Adrenal gland (tissue), 5 donors: ENCODE measurements around the gene SLC19A3.
A peak's percentile ranks its signal among the peaks of the same experiment; 100 is the strongest.

Experiments
- CTCF ChIP-seq, 6 experiments: fragments of 450-650 bp in 4 of 6; fragments of 200-600 bp in 2 of 6; sonication (generic) in 1 of 6; IDR thresholded peaks; 1 replicate in 5 of 6; 2 replicates in 1 of 6; pipeline versions ENCODE4 v1.5.1 to v1.8.0; 2016 to 2021; ENCODE audit warnings: antibody characterized with exemption in 6 of 6, mild to moderate bottlenecking in 2 of 6, moderate library complexity in 1 of 6
- POLR2A ChIP-seq, 2 donors: fragments of 450-650 bp; IDR thresholded peaks; one replicate each; pipeline ENCODE4 v1.6.1; 2017; ENCODE audit warnings: antibody characterized with exemption in 2 of 2, mild to moderate bottlenecking in 2 of 2, moderate library complexity in 1 of 2
- donor health status: DM: no; HTN: no; CAD: no.

DNA sequence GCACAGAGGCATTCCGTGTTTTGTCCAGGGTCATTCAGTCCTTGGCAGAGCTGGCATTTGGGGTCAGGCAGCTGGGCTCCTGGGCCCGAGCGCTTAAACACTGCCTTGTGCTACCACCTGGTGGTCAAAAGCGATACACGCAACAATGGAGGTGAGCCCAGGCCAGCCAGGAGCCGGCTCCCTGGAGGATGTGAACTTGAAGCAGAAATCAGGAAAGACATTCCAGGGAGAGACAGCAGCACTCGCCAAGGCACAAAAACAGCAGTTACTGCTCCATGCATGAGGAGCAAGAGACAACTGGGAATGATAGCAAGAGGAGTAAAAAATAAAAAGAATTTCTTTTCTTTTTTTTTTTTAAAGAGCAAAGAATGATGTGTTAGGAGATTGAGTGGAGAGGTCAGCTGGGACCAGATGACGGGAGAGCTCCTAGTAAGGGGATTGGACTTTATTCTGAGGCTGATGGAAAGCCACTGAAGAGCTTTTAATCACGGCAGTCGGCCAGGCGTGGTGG is 48.6 kb upstream of the SLC19A3 start:
- TF ChIP-seq POLR2A (IDR thresholded peaks at IDR 0.05) (no peak), CTCF (IDR thresholded peaks at IDR 0.05) (peak; percentile 79 to 93 (median 90))
